ENCODE measurements around the gene LRRC74A. TPM values are rescaled to one million over a fixed set of nuclear protein-coding genes. Genes with fewer than 3 reads are reported as not detected.

LRRC74A gene
- total RNA-seq, result not detected

DNA sequence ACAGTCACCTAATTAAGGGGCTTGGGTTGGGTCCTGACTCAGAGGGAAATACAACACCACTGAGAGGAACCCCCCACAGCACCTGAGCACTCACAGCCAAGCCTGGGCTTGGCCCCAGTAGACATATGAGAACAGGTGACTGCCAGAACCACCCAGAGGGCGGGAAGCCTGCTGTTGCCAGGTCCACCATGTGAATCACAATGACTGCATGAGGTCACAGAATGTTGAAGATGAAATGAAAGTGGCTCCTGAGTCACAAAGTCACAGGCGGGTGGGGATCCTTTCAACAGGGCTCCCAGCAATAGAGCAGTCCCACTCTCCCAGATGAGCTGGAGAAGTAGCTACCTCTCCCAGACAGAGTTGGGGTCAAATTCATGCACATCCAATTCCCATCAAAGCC is at the start of gene LRRC74A:
Gene LRRC74A, plus strand, starts transcription at position 287 of the 400 bp plus-strand sequence. CDS start 290 bp downstream, outside the sequence.
- no peak for DNase-seq

DNA sequence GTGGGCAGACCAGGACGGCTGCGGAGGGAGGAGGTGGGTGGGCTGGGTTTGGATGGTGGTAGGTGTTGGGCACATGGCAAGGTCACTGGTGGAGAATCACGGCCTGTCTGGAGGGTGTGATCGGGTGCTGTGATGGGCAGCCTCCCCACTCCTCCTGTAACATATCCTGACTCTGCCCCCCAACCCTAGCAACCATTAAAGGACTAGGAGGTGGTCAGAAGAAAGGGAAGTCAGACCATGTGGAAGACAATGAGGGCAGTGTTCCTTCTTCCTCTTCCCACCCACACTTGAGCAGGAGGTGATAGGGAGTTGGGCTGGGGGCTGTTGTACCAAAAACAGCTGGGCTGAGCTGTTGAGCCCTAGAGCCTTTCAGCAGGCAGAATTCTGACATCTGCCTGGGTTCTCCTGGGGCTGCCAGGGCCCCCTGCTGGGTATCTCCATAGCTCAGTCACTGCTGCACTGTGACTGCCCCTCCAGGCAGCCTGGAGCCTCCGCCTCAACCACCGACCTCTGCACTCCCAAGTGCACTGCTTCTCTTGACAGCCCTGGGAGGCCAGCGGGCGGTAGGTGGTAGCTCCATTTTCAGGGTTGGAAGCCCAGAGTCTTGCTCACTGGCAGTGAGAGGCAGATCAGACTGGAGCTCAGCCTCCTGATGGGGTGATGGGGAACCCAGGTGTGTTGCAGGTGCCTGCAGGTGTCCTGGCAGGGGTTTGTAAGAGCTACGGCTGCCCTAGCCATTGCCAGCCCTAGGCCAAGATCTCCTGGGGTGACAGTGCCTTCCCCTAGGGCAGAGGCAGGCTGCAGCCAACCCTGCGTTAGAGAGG is 49.6 kb upstream of the LRRC74A start:
- no peak for DNase-seq

DNA sequence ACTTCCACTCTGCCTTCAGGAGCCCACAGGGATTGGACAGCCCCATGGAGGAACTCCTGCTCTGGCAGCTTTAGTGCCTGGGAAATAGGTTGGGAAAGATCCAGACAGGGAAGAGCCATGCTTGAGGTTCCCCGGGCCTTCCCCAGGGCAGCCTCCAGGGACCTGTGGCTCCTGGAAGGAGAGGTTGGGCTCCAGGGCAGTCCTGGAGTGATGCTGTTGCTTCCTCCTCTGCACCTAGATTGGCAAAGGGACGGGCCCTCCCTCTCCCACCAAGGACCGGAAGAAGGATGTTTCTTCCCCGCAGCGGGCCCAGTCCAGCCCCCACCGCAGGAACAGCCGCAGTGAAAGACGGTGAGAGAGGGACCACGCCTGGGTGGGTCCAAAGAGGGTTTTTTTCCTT is 48.5 kb upstream of the LRRC74A start:
- DNase-seq, result no peak

DNA sequence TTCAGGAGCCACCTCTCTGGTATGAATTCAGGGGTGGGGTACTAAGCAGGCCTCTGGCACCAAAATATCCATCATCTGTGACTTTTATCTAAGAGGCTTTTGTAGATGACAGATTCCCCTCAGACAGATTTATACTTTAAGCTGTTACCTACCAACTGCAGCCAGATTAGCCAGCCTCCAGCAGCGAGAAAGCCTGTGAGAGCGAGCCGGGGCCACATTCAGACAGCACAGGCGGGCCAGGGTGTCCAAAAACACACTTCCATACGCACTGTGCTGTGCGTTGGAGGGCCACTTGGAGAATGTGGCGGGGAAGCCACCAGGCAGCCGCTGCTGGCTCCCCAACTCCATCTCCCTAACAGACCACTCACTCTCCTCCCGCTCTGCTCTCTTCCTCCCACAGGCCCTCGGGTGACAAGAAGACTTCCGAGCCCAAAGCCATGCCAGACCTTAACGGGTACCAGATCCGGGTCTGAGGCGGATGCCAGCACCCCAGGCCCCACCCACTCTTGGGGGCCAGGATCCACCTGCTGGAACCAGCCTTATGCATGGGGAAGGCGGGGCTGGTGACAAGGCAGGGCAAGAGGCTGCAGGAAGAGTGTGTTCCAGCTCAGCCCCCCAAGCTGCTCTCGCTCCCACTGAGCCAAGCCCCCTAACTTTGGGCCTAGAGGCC is 47.5 kb upstream of the LRRC74A start:
- no peak for DNase-seq

DNA sequence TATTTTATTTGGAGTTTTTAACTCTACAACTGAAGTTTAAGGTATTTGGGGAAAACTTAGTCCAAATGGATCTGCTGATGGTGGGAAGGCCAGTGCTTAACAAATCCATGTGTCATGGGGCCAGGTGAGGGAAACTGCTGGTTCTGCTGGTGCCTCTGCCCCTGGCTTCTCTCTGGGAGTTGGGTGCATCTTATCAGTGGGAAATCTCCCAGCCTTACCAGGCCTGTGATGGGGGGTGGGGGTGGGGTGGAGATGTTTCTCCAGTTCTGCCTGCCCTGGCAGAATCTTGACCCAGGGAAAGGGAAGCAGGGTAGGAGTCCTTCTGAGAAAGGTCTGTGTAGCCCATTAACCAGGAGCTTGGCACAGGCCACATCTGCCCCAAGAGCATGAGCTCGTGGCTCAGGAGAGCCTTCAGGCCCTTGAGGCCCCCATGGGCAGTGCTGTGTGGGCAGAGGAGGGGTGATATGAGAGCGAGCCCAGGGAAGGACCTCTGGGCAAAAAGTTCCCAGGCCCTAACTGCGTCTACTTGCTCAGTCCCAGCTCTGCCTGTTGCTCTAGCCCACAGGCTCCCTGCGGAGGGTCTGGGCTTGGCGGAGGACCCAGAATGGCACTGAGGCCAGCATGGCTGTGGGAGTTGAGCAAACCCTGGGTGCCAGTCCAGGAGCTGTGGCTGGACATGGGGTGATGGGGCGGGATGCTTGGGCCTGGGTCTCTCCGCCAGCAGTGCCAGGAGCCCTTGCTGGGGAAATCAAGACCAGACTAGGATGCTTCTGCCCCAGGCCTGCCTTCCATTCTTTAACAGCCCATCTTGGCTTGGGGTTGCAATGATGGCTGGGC is 46.8 kb upstream of the LRRC74A start:
- no peak for DNase-seq

DNA sequence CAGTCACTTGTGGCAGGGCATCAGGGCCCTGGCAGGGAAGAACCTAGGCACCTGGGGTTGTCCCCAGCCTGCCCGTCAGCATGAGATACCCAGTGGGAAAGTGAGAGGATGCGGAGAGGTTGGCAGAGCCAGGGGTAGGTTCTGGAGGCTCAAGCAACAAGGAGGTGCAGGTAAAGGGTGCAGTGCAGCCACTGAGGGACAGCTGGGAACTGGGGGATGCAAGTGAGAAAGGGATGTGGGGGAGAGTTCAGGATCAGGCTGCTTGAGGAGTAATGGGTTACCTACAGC is 46.2 kb upstream of the LRRC74A start:
- no peak for DNase-seq

DNA sequence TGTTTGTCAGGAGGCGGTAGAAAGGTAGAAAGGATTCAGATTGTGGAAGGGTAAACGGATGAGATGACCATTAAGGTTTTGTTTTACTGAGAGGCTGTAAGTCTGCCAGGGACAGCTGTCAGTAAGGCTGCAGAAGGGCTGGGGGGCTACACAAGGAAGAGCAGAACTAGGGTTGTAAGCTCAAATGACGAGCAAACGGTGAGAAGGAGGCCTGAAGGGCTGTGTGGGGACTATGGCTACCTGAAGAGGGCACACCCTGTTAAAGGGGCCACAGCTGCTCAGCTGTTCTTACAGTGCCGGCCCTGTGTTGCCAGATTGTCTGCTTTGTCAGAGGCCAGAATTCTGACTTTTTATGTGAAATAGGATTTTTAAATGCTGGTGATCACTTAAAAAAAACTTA is 45.8 kb upstream of the LRRC74A start:
- DNase-seq, result no peak

DNA sequence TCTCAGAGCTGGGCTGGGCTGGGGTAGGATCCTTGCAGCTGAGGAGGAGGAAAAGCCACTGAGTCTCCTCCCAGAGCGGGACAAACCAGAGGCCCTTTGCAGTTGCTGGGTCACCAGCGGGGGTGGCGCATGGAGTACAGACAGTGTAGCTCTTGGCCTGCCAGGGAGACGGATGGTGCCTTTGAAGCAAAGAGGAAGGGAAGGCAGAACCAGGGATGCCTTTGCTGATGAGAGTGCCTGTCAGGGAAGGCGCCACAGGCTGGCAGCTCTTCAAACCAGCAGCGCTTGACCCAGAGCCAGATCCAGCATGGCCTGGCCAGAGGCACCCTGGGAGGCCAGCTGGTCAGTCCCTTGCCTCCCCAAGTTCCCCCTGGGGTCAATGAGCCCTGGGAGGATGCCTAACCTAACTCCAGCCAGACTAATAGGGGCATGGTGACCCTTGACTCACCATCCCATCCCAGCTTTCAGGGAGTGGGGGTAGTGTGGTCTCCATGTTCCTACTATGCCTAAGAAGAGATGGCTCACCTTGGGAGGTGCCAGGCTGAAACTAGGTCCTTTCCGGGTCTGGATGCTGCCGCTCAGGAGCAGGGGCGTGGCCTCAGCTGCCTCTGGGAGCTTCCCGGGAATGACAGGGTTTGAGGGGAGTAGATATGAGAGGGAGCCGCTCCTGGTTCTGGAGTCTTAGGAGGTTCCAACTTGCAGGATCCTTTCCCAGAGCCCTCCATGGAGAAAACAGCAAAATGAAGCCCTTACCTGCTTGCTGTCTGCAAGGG is 45.1 kb upstream of the LRRC74A start:
- DNase-seq, result no peak

DNA sequence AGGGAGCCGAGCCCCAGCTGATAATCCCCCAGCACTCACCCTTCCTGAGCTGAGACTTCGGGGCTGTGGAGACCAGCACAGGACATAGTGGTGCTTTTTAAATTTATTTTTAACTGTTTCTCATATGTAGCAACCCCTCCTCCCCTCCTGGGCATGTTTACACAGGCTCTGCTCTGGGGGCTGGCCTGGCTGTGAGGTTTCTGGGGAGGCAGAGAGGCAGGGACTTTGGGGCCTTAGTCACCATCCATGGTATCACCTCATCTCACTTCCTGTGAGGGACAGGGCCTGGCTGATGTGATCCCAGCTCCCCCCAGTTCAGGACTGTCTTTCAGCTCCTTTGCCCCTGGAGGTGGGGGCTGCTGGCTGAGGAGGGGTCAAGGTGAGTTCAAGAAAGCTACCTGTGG is 44.6 kb upstream of the LRRC74A start:
- no peak for DNase-seq

DNA sequence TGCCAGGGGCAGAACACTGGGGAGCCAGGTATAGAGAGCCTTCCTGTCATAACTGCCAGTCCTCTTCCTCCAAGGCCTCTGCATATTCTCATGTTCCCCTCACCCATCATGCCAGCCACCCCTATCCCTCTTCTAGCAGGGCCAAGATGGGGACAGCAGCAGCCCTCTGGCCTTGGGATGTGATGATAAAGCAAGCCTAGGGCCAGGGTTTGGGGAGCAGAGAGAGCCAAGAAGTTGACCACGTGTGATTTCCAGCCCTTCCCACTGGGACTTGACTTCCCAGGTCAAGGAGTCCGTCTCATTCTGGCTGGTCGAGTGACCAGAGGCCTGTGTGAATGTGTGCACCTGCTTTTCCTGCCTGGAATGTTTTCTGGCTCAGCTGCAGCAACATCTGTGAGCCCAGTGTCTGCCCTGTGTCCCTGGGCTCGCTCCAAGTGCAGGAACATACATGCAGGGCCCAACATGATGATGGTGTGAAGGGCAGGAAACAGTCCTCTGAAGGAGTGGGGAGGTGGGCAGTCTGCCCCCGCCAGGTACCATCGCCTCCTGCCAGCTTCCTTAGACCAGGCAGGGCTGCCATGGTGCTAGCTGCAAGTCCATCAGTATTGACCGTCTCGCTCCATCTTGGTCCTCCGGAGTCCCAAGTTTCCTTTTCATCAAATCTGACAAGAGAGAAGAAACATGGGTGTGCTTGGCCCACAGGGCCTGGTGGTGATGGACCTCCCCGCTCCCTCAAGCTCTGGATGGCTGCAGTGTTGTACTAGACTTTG is 43.9 kb upstream of the LRRC74A start:
- DNase-seq, result no peak

DNA sequence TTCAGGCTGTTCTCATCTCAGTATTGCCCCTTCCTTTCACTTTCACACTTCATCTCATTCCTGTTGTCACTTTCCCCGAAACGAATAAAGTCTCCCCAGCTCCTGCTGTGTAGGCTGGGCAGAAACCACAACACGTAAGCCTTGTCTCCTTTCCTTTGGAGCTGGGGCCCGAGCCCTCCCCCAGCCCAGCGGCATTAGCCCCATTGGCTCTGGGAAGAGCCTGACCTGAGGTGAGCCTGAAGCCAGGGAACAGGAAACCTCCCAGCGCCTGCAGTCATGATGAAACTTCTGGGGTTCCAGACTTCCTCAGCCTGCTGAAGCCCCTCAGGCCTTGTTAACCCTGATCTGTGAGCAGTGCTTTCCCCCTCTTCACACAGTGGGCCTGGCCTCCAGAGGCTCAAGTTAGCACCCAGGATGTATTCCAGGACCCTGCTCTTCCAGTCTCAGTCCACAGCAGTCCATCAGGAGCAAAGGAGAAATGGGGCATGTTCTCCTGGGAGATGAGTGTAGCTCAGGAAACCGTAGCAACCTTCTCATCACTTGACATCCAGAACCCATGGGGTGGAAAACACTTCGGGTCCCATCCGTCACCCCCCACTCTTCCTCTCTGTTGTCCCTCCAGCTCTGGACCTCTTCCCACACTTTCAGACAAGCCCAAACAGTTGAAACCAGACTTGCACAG is 43.2 kb upstream of the LRRC74A start:
- DNase-seq, result no peak

DNA sequence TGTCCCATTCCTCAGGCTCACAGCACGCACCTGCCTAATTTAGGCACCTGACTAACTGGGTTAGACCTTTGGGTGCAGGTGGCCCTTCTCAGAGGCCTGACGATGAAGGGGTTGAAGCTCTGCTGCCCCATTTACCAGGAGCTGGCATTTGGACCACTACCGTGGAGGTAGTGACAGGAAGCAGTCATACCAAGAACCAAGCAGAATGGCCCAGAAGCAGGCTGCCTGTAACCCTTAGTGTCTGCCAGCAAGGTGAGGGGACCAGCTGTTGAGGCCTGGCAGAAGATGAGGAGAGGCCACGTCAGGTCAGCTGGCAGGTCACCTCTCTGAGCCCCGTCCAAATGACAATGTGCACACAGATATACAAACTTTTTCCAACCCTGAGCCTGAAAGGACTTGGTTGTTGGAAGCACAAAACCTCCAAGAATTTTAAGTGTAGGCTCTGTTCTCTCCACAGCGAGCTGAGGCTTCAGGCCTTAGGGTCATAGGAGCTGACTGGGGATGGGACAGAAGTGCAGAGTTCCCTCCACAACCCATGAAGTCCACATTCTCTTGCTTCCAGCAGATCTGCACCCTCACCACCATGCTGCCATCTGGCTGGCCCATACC is 41.8 kb upstream of the LRRC74A start:
- DNase-seq, result no peak

DNA sequence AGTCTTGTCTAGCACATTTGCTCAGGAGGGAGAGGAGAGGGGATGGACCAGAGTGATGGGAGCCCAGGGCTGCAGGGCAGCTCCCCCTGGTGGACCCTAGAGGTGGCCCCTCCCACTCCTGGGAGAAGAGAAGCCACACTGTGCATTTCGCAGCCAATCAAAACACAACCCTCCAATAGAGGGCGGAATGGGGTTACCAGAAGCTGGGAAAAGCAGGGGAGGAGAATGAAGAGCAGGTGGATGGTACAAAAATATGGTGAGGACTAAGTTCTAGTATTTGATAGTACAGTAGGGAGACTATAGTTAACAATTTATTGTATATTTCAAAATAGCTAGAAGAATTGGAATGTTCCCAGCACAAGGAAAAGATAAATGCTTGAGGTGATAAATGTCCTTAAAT is 41.3 kb upstream of the LRRC74A start:
- peak; percentile 32 for DNase-seq

DNA sequence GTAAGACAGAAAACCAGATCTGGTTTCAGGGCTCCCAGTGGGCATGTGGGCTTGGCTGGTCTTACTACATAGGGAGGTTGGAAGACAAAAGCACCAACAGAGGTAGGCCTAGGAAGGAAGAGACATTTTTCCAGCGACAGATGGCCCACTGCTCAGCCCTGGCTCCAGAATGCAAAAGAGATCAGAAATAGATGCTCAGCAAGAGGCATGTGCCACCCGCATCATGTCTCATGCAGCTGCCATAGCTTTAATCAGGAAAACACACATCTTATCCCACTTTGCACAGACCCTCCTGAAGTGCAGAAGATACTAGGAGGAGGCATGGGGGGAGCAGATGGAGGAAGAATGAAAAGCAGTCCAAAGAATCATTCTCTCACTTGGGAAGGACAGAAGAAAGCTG is 39.6 kb upstream of the LRRC74A start:
- no peak for DNase-seq

DNA sequence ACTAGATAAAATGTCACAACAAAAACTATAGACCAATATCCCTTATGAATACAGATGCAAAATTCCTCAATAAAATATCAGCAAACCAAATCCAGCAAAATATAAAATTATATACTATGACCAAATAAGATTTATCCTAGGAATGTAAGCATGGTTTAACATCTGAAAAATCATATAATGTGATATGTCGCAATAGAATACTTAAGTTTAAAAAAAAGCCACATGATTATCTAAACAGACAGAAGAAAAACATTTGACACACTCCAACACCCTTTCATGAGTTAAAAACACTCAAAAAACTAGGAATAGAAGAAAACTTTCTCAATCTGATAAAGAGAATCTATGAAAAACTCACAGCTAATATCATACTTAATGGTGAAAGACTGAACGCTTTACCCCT is 33.8 kb upstream of the LRRC74A start:
- no peak for DNase-seq

DNA sequence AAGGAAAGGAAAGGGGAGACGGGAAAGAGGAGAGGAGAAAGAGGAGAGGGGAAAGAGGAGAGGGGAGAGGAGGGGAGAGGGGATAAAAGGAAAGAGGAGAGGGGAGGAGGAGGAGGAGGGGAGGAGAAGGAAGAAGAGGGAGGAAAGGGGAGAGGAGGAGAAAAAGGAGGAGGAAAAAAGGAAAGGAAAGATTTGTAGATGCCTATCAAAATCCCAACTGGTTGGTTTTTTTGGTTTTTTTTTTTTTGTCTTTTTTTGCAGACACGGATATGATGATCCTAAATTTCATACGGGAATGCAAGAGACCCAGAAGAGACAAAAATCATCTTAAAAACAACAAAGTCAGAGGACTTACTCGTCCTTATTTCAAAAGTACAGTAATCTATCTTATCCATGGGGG is 32.9 kb upstream of the LRRC74A start:
- no peak for DNase-seq

DNA sequence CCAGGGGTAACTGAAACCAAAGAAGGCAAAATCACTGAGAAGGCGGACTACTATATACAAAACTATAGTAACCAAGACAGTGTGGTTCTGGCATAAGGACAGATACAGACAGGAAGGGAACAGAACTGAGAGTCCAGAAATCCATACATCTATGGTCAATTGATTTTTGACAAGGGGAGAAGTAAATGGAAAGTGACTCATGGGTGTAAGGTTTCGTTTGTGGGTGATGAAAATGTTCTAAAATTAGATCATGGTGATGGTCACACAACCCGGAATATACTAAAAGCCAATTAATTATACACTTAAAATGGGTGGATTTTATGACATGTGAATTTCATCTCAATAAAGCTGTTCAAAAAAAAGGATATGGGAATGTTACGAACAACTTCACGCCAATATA is 32.3 kb upstream of the LRRC74A start:
- DNase-seq, result no peak

DNA sequence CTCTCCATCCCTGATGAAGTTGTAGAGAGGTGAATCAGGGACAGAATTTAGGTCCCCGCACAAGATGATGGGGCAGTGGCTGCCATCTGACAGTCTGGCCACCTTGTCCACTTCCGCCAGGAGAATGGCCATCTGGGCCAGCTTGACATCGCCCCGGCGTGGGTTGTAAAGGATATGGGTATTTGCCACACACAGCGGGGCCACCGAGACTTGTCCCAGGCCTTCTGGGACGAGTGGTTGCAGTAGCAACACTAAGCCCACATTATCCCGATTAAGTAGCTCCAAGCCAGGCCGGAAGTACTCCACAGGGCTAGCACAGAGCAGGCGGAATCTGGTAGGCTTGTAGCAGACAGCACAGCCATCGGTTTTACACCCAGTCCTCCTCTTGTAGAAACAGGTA is 19.8 kb upstream of the LRRC74A start:
- no peak for DNase-seq

DNA sequence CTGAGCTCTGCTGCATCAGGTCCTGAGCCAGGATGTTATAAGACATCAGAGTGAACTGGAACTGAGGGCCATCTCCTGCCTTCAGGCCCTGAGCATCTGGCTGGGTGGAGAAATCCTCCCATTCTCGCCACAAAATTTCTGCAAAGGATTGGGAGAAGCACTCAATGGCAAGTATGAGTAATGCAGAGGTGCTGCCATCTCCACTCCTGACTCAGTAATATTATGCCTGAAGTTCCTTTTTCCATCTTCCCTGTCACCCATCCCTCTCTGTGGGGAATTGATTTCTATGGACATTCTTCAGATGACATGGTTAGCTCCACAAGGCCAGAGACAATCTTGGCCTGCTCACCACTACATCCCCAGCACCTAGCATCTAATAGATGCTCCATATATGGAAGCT is 18.2 kb upstream of the LRRC74A start:
- no peak for DNase-seq

DNA sequence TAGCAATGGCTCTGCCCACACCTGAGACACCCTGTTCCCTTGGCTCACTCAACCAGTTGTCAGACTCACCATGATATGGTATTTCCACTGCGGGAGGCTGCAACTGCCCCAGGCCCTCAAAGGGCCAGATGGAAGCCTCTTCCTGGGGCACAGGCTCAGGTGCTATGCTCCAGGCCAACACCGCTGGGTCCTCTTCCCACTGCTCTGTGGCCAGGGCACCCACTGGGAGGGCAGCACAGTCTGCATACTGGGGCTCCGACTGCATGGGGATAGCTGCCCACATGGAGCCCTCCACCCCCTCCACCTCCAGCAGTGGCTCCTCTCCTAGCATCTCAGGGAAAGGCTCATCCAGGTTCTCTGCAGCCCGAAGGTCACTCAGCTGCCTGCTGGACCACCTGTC is 17.2 kb upstream of the LRRC74A start:
- no peak for DNase-seq

DNA sequence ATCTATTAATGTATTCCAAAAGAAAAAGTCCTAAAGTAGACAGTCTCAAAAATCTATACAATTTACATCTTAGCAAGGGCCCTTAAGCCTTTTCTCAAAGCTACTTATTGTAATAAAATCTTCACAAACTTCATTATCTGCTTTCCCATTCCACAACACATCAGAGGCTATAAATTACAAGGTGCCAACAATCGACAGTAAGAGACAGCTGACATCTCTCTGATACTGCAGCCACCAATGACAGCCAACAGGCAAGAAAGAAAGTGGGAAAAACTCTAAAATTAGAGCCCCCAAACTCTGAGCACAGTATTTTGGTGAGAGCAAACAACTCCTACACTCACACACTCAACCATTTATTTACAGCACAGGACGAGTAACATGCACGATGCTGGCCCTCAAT is 15.7 kb upstream of the LRRC74A start:
- no peak for DNase-seq

Measured in skin of body (tissue), 2 donors.